ENCODE results near the gene SPRY4. TPM values are rescaled to one million over a fixed set of nuclear protein-coding genes. Genes with fewer than 3 reads are reported as not detected.

Gene SPRY4
- total RNA-seq, 1 experiment from 2014 or later = 41.9 TPM

DNA sequence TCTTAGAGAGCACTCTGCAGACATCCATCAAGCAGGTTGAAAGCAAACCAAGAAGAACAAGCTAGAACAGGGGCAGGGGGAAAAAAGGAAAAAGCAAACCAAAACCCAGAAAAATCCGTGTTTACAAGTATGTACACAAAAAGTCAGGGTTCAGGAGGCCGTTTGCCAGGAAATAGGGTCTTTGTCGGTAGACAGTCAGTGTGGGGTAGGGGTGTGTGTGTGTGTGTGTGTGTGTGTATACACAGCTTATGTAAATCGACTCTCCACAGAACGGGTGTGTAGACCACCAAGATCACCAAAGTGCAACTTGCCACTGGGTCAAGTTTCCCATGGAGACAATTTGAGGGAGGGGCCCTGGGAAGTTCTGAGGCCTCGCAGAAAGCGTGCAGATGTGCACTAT, 13.1 kb downstream of the SPRY4 start:
- H3K9me3 Mint-ChIP-seq (ENCODE audit: unreplicated experiment) = no peaks in the 10 kb centered on the region
- BruUV-seq (replicated peaks) = no TSS peak
- H3K27me3 Mint-ChIP-seq (ENCODE audit: insufficient read depth, unreplicated experiment) = no peaks in the 10 kb centered on the region
- intact Hi-C loops (cut with micrococcal nuclease) = no loop called here
- POLR2A ChIA-PET = interaction anchor here (0.9 to 2.4 kb wide), 2 partner anchors 10 to 15 kb away, joined by 3 to 15 read pairs; no protein-coding TSS in a partner anchor
- CTCF ChIA-PET = interaction anchor here (0.8 to 1.9 kb wide), 3 partner anchors 10 to 16 kb away, joined by 3 to 6 read pairs (median 5); no protein-coding TSS in a partner anchor
- peak overlapping the region; percentile 47 for H3K27ac Mint-ChIP-seq (ENCODE audit: low read depth, unreplicated experiment)
- peaks cover 1% of the 10 kb centered on the region for H3K4me1 Mint-ChIP-seq (ENCODE audit: insufficient read depth, unreplicated experiment)
- H3K4me3 Mint-ChIP-seq (ENCODE audit: unreplicated experiment) = no peak overlapping the region
- TF ChIP-seq, protein P1, sequence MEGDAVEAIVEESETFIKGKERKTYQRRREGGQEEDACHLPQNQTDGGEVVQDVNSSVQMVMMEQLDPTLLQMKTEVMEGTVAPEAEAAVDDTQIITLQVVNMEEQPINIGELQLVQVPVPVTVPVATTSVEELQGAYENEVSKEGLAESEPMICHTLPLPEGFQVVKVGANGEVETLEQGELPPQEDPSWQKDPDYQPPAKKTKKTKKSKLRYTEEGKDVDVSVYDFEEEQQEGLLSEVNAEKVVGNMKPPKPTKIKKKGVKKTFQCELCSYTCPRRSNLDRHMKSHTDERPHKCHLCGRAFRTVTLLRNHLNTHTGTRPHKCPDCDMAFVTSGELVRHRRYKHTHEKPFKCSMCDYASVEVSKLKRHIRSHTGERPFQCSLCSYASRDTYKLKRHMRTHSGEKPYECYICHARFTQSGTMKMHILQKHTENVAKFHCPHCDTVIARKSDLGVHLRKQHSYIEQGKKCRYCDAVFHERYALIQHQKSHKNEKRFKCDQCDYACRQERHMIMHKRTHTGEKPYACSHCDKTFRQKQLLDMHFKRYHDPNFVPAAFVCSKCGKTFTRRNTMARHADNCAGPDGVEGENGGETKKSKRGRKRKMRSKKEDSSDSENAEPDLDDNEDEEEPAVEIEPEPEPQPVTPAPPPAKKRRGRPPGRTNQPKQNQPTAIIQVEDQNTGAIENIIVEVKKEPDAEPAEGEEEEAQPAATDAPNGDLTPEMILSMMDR (IDR thresholded peaks at IDR 0.05; ENCODE audit: unreplicated experiment) = no peak
- DNase-seq (ENCODE audit: unreplicated experiment) = no peak
- H3K36me3 Mint-ChIP-seq (ENCODE audit: insufficient read depth, unreplicated experiment) = peaks cover 39% of the 10 kb centered on the region

DNA sequence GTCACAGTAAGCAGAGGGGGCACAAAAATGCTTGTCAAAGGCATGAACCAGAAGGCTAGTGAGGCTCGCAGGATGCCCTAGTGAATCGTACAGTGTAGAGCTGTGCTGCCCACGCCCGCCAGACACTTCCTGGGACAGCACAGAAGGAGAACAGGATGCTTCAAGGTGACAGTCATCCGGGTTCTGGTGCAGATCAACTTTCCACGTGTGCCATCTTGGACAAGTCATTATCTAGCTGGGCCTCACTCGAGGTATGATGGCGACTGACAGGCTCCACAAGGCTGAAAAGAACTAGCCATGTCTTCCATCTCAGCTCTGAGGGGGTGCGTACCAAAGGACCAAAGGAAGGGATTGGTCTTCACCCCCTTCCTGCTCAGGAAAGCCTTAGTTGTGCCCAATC, 14.0 kb downstream of the SPRY4 start:
- intact Hi-C loops (cut with micrococcal nuclease) = no loop called here
- H3K4me1 Mint-ChIP-seq (ENCODE audit: insufficient read depth, unreplicated experiment) = no peaks in the 10 kb centered on the region
- H3K27ac Mint-ChIP-seq (ENCODE audit: low read depth, unreplicated experiment) = no peak overlapping the region
- peaks cover 40% of the 10 kb centered on the region for H3K36me3 Mint-ChIP-seq (ENCODE audit: insufficient read depth, unreplicated experiment)
- no peaks in the 10 kb centered on the region for H3K9me3 Mint-ChIP-seq (ENCODE audit: unreplicated experiment)
- ChIA-PET POLR2A (interaction anchor here (0.5 to 2.4 kb wide), 2 partner anchors 11 to 853 kb away, joined by 3 to 15 read pairs; no protein-coding TSS in a partner anchor), CTCF (interaction anchor here (0.5 to 1.9 kb wide), 6 partner anchors 11 to 837 kb away, joined by 3 to 6 read pairs (median 3); no protein-coding TSS in a partner anchor)
- H3K4me3 Mint-ChIP-seq (ENCODE audit: unreplicated experiment) = no peak overlapping the region
- TF ChIP-seq, protein P1 (IDR thresholded peaks at IDR 0.05; ENCODE audit: unreplicated experiment) = no peak
- no peaks in the 10 kb centered on the region for H3K27me3 Mint-ChIP-seq (ENCODE audit: insufficient read depth, unreplicated experiment)
- no peak for DNase-seq (ENCODE audit: unreplicated experiment)
- BruUV-seq (replicated peaks) = no TSS peak

DNA sequence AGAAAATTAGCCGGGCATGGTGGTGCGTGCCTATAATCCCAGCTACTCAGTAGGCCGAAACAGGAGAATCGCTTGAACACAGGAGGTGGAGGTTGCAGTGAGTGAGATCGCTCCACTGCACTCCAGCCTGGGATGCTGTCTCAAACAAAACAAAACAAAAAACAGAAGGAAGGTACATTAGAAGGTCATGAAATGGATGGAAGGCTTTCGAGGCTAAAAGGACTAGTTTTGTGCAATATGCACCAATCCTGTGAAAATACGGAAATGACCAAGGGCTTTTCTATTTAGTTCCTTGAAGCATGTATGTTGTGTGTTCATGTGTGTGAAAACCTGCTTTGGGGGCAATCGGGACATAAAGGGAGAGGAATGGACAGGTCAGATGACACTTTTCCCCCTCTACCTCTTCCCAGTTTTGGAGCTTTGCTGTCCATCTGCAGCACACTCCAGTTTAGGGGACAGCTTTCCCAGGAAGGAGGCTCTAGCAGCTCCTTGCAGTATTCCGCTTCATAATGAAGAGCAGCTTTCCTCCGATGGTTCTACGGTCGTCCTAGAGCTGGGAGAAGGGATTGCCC, 15.0 kb downstream of the SPRY4 start:
- H3K9me3 Mint-ChIP-seq (ENCODE audit: unreplicated experiment) = no peaks in the 10 kb centered on the region
- intact Hi-C loops (cut with micrococcal nuclease) = no loop called here
- no TSS peak for BruUV-seq (replicated peaks)
- ChIA-PET CTCF (interaction anchor here (0.5 to 1.9 kb wide), 4 partner anchors 11 to 331 kb away, joined by 3 to 6 read pairs (median 4); no protein-coding TSS in a partner anchor), POLR2A (interaction anchor here (1.0 kb wide), 1 partner anchor 15 kb away, joined by 3 read pairs; the partner anchor contains the start of gene SPRY4)
- H3K4me1 Mint-ChIP-seq (ENCODE audit: insufficient read depth, unreplicated experiment) = no peaks in the 10 kb centered on the region
- TF ChIP-seq, protein P1 (IDR thresholded peaks at IDR 0.05; ENCODE audit: unreplicated experiment) = no peak
- no peak overlapping the region for H3K27ac Mint-ChIP-seq (ENCODE audit: low read depth, unreplicated experiment)
- H3K27me3 Mint-ChIP-seq (ENCODE audit: insufficient read depth, unreplicated experiment) = no peaks in the 10 kb centered on the region
- no peak for DNase-seq (ENCODE audit: unreplicated experiment)
- H3K36me3 Mint-ChIP-seq (ENCODE audit: insufficient read depth, unreplicated experiment) = peaks cover 40% of the 10 kb centered on the region
- no peak overlapping the region for H3K4me3 Mint-ChIP-seq (ENCODE audit: unreplicated experiment)

DNA sequence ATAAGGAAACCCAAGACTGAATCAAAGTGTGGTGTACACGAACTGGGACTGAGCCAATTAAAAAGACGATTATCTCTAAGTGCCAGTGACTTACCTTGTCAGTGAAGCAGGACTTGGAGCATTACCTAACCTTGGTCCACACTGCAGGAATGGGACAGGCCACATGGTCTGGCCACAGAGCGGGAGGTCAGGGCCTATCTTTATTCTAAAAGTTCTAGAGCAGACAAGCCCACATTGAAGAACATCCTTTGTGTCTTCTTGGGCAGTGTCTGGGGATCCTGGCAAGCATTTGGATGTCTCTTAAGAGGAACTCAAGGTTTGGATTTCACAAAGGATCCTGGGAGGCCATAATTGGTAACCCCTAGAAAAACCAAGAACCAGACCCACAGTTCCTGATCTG, 16.5 kb downstream of the SPRY4 start:
- TF ChIP-seq, protein P1 (IDR thresholded peaks at IDR 0.05; ENCODE audit: unreplicated experiment) = no peak
- DNase-seq (ENCODE audit: unreplicated experiment) = no peak
- no peak overlapping the region for H3K27ac Mint-ChIP-seq (ENCODE audit: low read depth, unreplicated experiment)
- intact Hi-C loops (cut with micrococcal nuclease) = no loop called here
- CTCF ChIA-PET = no interaction called here
- no peak overlapping the region for H3K4me3 Mint-ChIP-seq (ENCODE audit: unreplicated experiment)
- no peaks in the 10 kb centered on the region for H3K9me3 Mint-ChIP-seq (ENCODE audit: unreplicated experiment)
- no peaks in the 10 kb centered on the region for H3K4me1 Mint-ChIP-seq (ENCODE audit: insufficient read depth, unreplicated experiment)
- POLR2A ChIA-PET = no interaction called here
- BruUV-seq (replicated peaks) = no TSS peak
- H3K27me3 Mint-ChIP-seq (ENCODE audit: insufficient read depth, unreplicated experiment) = no peaks in the 10 kb centered on the region
- peaks cover 39% of the 10 kb centered on the region for H3K36me3 Mint-ChIP-seq (ENCODE audit: insufficient read depth, unreplicated experiment)
